ENCODE data around the gene GALNT10. TPM values are rescaled to one million over a fixed set of nuclear protein-coding genes. Genes with fewer than 3 reads are reported as not detected.
A peak's percentile ranks its signal among the peaks of the same experiment; 100 is the strongest.

Gene GALNT10
- total RNA-seq, 1 donor from 2014 or later, result 57.6 TPM

GRCh38 chr5:154172785-154173184 lies 17.7 kb upstream of the GALNT10 start:
- H3K9me3 ChIP-seq, result no peaks in the 10 kb centered on the region
- no peak for DNase-seq
- no peaks in the 10 kb centered on the region for H3K4me1 ChIP-seq
- H3K36me3 ChIP-seq, result no peaks in the 10 kb centered on the region
- TF ChIP-seq, protein P1, sequence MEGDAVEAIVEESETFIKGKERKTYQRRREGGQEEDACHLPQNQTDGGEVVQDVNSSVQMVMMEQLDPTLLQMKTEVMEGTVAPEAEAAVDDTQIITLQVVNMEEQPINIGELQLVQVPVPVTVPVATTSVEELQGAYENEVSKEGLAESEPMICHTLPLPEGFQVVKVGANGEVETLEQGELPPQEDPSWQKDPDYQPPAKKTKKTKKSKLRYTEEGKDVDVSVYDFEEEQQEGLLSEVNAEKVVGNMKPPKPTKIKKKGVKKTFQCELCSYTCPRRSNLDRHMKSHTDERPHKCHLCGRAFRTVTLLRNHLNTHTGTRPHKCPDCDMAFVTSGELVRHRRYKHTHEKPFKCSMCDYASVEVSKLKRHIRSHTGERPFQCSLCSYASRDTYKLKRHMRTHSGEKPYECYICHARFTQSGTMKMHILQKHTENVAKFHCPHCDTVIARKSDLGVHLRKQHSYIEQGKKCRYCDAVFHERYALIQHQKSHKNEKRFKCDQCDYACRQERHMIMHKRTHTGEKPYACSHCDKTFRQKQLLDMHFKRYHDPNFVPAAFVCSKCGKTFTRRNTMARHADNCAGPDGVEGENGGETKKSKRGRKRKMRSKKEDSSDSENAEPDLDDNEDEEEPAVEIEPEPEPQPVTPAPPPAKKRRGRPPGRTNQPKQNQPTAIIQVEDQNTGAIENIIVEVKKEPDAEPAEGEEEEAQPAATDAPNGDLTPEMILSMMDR (IDR thresholded peaks at IDR 0.05), result no peak
- no peaks in the 10 kb centered on the region for H3K27me3 ChIP-seq (ENCODE audit: low read depth)
- H3K27ac ChIP-seq, result no peak overlapping the region
- H3K4me3 ChIP-seq, result no peak overlapping the region
- ATAC-seq, result no peak
- intact Hi-C loops (cut with DNase I), result no loop called here

DNA sequence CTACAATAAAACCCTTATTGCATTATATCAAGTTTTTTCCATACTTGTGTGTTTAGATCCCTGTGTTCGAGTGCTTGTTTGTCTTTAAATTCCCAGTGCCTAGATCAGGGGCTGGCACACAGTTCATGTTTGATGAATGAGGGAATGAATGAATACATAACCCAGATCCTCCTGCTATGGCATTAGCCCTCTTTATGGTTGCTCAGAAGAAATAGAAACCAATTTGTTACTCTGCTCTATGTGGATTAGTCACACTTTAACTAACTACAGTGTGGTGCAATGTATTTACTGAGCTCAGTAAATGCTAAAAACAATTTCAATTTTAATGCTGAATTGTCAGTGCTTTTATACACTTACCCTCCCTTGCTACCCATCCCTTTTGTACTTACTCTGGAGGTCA lies 16.4 kb upstream of the GALNT10 start:
- ATAC-seq (no peak), DNase-seq (no peak)
- no peaks in the 10 kb centered on the region for H3K4me1 ChIP-seq
- H3K36me3 ChIP-seq, result no peaks in the 10 kb centered on the region
- H3K27ac ChIP-seq, result no peak overlapping the region
- H3K27me3 ChIP-seq (ENCODE audit: low read depth), result no peaks in the 10 kb centered on the region
- H3K4me3 ChIP-seq, result no peak overlapping the region
- intact Hi-C loops (cut with DNase I), result no loop called here
- H3K9me3 ChIP-seq, result no peaks in the 10 kb centered on the region
- TF ChIP-seq, protein P1 (IDR thresholded peaks at IDR 0.05), result no peak

DNA sequence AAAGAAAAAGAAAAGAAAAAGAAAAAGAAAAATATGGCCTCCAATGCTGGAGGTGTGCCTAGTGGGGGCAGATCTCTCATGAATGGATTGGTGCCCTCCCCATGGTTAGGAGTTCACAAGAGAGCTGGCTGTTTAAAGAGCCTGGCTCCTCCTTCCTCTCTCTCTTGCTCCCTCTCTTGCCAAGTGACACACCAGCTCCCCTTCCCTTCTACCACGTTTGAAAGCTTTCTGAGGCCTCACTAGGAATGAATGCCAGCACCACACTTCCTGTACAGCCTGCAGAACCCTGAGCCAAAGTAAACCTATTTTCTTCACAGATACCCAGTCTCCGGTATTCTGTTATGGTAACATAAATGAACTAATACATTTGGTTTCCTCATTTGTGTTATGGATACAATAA lies 14.4 kb upstream of the GALNT10 start:
- intact Hi-C loops (cut with DNase I), result no loop called here
- Histone ChIP-seq H3K27ac (no peak overlapping the region), H3K27me3 (ENCODE audit: low read depth) (no peaks in the 10 kb centered on the region), H3K4me1 (no peaks in the 10 kb centered on the region), H3K9me3 (no peaks in the 10 kb centered on the region), H3K36me3 (no peaks in the 10 kb centered on the region), H3K4me3 (no peak overlapping the region)
- ATAC-seq (no peak), DNase-seq (no peak)
- TF ChIP-seq, protein P1 (IDR thresholded peaks at IDR 0.05), result no peak

DNA sequence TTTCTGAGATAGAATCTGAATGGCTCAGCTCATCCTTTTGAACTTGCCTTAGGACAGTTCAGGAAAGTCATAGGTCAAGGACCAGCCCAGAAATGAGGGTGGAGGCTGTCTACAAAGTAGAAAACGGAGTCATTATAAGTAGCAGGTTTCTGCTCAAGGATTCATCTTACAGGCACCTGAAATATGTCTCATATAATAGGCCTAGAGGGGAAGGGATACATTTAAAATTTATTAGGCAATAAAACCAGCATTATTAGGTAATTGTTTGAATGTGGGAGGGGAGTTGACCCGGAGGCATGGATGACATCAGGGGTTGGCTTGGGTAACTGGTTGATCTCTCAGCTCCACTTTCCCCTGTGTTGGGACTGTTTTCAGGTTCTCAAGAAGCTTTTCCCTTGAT lies 11.9 kb upstream of the GALNT10 start:
- H3K4me1 ChIP-seq, result no peaks in the 10 kb centered on the region
- H3K27ac ChIP-seq, result no peak overlapping the region
- no peak overlapping the region for H3K4me3 ChIP-seq
- no peaks in the 10 kb centered on the region for H3K27me3 ChIP-seq (ENCODE audit: low read depth)
- ATAC-seq, result no peak
- no peak for DNase-seq
- H3K9me3 ChIP-seq, result no peaks in the 10 kb centered on the region
- TF ChIP-seq, protein P1 (IDR thresholded peaks at IDR 0.05), result no peak
- H3K36me3 ChIP-seq, result no peaks in the 10 kb centered on the region
- intact Hi-C loops (cut with DNase I), result no loop called here

- no peaks in the 10 kb centered on the region for H3K27me3 ChIP-seq (ENCODE audit: low read depth)
- H3K4me1 ChIP-seq, result no peaks in the 10 kb centered on the region
- ATAC-seq (peak; percentile 81 to 93), DNase-seq (no peak)
- TF ChIP-seq, protein P1 (IDR thresholded peaks at IDR 0.05), result peak; percentile 86
- no peak overlapping the region for H3K4me3 ChIP-seq
- H3K36me3 ChIP-seq, result no peaks in the 10 kb centered on the region
- intact Hi-C loops (cut with DNase I), result no loop called here
- H3K27ac ChIP-seq, result no peak overlapping the region
- H3K9me3 ChIP-seq, result no peaks in the 10 kb centered on the region
These were observed 10.5 kb upstream of the GALNT10 start for GRCh38 chr5:154179846-154180710.

Measured in lower lobe of right lung (tissue), 2 donors.